Lung (tissue), 12 donors: ENCODE results near the gene MOB3B. TPM values are rescaled to one million over a fixed set of nuclear protein-coding genes. Genes with fewer than 3 reads are reported as not detected.
A peak's percentile ranks its signal among the peaks of the same experiment; 100 is the strongest.

Experiments used
- ATAC-seq: fragments of 200-7000 bp; cut with Tn5 transposase; one replicate; pipeline ENCODE4 v1.9.1; 2020; ENCODE audit warnings: moderate number of reproducible peaks; ENCODE audit not compliant: insufficient read depth, low FRiP score
- DNase-seq, 3 donors: peaks; one replicate each; pipeline ENCODE4 v3.0.0-alpha.2; 2013 to 2017
- H3K27ac ChIP-seq, 2 donors: one replicate each; pipeline ENCODE4 v1.5.1; 2013; ENCODE audit warnings: mild to moderate bottlenecking in 2 of 2, moderate library complexity in 2 of 2, control low read depth in 1 of 2, inconsistent platforms in 1 of 2, low read depth in 1 of 2, low read length in 1 of 2
- H3K27me3 ChIP-seq, 3 donors: one replicate each; pipeline ENCODE4 v1.5.1; 2013; ENCODE audit warnings: low read length in 2 of 3; ENCODE audit not compliant: control insufficient read depth in 3 of 3, insufficient read depth in 3 of 3
- H3K36me3 ChIP-seq, 4 donors: one replicate each; pipeline ENCODE4 v1.5.1; 2013; ENCODE audit warnings: low read length in 4 of 4, mild to moderate bottlenecking in 1 of 4, moderate library complexity in 1 of 4; ENCODE audit not compliant: control insufficient read depth in 4 of 4, insufficient read depth in 4 of 4
- H3K4me1 ChIP-seq, 5 donors: one replicate each; pipeline ENCODE4 v1.5.1; 2013; ENCODE audit warnings: low read length in 5 of 5, mild to moderate bottlenecking in 2 of 5, moderate library complexity in 1 of 5; ENCODE audit not compliant: control insufficient read depth in 5 of 5, insufficient read depth in 5 of 5
- H3K4me3 ChIP-seq: one replicate; pipeline ENCODE4 v1.5.1; 2013; ENCODE audit warnings: mild to moderate bottlenecking, control low read depth, moderate library complexity
- H3K9ac ChIP-seq, 2 donors: one replicate each; pipeline ENCODE4 v1.5.1; 2013; ENCODE audit warnings: low read length in 2 of 2, control low read depth in 1 of 2; ENCODE audit not compliant: insufficient read depth in 1 of 2
- H3K9me3 ChIP-seq, 4 donors: one replicate each; pipeline ENCODE4 v1.5.1; 2013; ENCODE audit warnings: low read length in 3 of 4, mild to moderate bottlenecking in 1 of 4, moderate library complexity in 1 of 4; ENCODE audit not compliant: control insufficient read depth in 4 of 4, insufficient read depth in 3 of 4
- WGBS, 2 donors: extraction: QIAGEN DNeasy Blood & Tissue Kit; methylation state at CpG; one replicate each; pipeline ENCODE4 v1.1.7; 2013; 5-methylcytosine and 5-hydroxymethylcytosine counted together
- polyA plus RNA-seq, 2 donors: library from polyadenylated mRNA; stranded (reverse); fragments of 200-250 nt; gene quantifications; one replicate each; pipeline ENCODE4 v1.2.1, GENCODE V29; 2013
- total RNA-seq, 2 donors: library from RNA; depleted of rRNA in 1 of 2; stranded (reverse); fragments of >200 nt in 1 of 2; gene quantifications; one replicate each; pipeline ENCODE4 v1.2.1, GENCODE V29; 2014 to 2021
- TF ChIP-seq, protein P1 (sequence below): IDR thresholded peaks from 2 replicates; pipeline ENCODE4 v1.5.1; 2012; ENCODE audit warnings: mild to moderate bottlenecking; ENCODE audit errors: control extremely low read depth, extremely low read depth
- donor health status: control.
- donor health status: control.
- donor health status: Bipolar disorder and iron deficiency.
- donor health status: healthy.
- donor health status: DM: yes; HTN: yes; CAD: no.

MOB3B gene
- total and polyA plus RNA-seq, 4 donors = 1.6 to 12.9 (median 6.4) TPM

DNA sequence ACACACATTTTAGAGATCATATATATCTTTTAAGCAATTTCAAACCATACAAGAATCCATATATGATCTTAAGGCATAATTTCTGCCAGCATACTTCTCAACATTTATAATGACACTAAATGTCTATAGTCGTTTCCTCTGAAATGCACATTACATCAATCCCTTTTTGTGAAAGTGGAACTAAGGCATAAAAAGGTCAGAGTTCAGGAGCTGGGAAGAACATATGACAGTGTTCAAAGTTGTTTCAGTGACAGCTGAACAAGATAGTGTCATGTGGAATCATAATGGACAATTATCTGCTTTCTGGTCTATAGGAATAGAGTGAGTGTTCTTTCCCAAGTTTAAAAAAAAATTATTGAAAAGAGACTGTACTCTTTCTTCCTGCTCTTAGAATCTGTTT is 2.4 kb upstream of the MOB3B start:
- Histone ChIP-seq H3K4me3 (no peak overlapping the region), H3K27me3 (no peaks in the 10 kb centered on the region), H3K36me3 (no peaks in the 10 kb centered on the region), H3K4me1 (peaks cover 3 to 14% (median 8%) of the 10 kb centered on the region in 5 donors), H3K27ac (no peak overlapping the region), H3K9ac (no peak overlapping the region), H3K9me3 (no peaks in the 10 kb centered on the region)
- TF ChIP-seq, protein P1, sequence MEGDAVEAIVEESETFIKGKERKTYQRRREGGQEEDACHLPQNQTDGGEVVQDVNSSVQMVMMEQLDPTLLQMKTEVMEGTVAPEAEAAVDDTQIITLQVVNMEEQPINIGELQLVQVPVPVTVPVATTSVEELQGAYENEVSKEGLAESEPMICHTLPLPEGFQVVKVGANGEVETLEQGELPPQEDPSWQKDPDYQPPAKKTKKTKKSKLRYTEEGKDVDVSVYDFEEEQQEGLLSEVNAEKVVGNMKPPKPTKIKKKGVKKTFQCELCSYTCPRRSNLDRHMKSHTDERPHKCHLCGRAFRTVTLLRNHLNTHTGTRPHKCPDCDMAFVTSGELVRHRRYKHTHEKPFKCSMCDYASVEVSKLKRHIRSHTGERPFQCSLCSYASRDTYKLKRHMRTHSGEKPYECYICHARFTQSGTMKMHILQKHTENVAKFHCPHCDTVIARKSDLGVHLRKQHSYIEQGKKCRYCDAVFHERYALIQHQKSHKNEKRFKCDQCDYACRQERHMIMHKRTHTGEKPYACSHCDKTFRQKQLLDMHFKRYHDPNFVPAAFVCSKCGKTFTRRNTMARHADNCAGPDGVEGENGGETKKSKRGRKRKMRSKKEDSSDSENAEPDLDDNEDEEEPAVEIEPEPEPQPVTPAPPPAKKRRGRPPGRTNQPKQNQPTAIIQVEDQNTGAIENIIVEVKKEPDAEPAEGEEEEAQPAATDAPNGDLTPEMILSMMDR = no peak
- 64 to 71% methylated on average over 1 of the region's 1 CpG for WGBS, 2 donors
- DNase-seq (no peak), ATAC-seq (no peak)

- 66 to 83% methylated on average over 4 of the region's 4 CpGs for WGBS, 2 donors
- Histone ChIP-seq H3K27me3 (no peaks in the 10 kb centered on the region), H3K36me3 (no peaks in the 10 kb centered on the region), H3K27ac (peak overlapping the region in 1 of 2 donors; percentile 33), H3K4me1 (peaks cover 3 to 18% (median 10%) of the 10 kb centered on the region in 5 donors), H3K9ac (peak overlapping the region in 1 of 2 donors; percentile 20), H3K4me3 (no peak overlapping the region), H3K9me3 (no peaks in the 10 kb centered on the region)
- no peak for ATAC-seq
- TF ChIP-seq, protein P1 = no peak
- DNase-seq = no peak
Measured at GRCh38 chr9:27530915-27531755, 1.5 kb upstream of the MOB3B start.

- H3K4me1 ChIP-seq = peaks cover 0 to 20% (median 10%) of the 10 kb centered on the region in 5 donors
- TF ChIP-seq, protein P1 = no peak
- DNase-seq = peak; percentile 73 to 78 (median 77)
Measured at GRCh38 chr9:27528886-27529315, 713 bp downstream of the MOB3B start.

More at GRCh38 chr9:27528886-27529315, 713 bp downstream of the MOB3B start:
- peak; percentile 15 for ATAC-seq
- Histone ChIP-seq H3K36me3 (peaks cover 0 to 2% (median 0%) of the 10 kb centered on the region in 4 donors), H3K9ac (peak overlapping the region; percentile 76 to 87), H3K27me3 (no peaks in the 10 kb centered on the region), H3K9me3 (no peaks in the 10 kb centered on the region), H3K27ac (peak overlapping the region in 1 of 2 donors; percentile 91), H3K4me3 (peak overlapping the region; percentile 71)
- WGBS, 2 donors = 0% methylated on average over 25 of the region's 25 CpGs
